ENCODE data around the gene TCTA. TPM values are rescaled to one million over a fixed set of nuclear protein-coding genes. Genes with fewer than 3 reads are reported as not detected.
A peak's percentile ranks its signal among the peaks of the same experiment; 100 is the strongest.

The TCTA gene, protein sequence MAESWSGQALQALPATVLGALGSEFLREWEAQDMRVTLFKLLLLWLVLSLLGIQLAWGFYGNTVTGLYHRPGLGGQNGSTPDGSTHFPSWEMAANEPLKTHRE
- total RNA-seq (2013): 20.2 TPM
- 10 to 100 TPM; 22.4 to 35.5 (median 26.7) TPM for polyA plus RNA-seq
- polyA minus RNA-seq: 12.1 and 17.2 TPM in 2 replicates
- total RNA-seq: 16.3 to 42.0 (median 20.1) reads per million in 11 experiments

DNA sequence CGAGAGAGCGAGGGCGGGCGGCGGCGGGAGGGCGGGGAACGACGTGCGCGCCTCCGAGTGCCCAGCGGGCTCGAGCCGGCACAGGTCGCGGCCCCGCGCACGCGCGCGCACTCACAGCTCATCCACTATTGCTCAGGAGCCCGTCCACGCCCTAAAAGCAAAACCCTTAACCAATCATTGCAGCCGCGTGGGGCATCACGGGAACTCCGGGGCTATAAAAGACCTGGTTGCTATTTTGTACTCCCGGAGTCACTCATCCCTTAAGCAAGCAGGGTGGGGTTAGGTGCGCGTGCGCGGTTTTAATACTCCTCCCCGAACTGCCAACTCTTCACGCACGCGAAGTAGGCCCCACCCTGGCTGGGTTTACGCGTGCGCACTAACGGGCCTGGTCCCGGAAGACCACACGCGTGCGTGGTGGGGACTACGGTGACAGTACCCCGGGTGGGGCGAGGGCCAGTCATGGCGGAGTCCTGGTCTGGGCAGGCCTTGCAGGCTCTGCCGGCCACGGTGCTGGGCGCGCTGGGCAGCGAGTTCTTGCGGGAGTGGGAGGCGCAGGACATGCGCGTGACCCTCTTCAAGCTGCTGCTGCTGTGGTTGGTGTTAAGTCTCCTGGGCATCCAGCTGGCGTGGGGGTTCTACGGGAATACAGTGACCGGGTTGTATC lies at the start of gene TCTA, which contains the start of gene RHOA:
Gene TCTA, plus strand, starts transcription at position 456 of the 664 bp plus-strand sequence. Its CDS starts 4 bp downstream, at position 460.
Gene RHOA, minus strand, starts transcription at position 9 of the 664 bp plus-strand sequence. CDS start 36,387 bp downstream, outside the sequence.
- intact Hi-C loops (cut with micrococcal nuclease): loop anchor here (2.0 to 10.0 kb wide), 5 partner anchors 17 to 75 kb away; partner anchors contain the start of genes GPX1 (in 1 of the 2) and NICN1 (in 1 of the 2)
- H4K20me1 ChIP-seq (ENCODE audit: insufficient read depth, low read length): peaks cover 60% of the 10 kb centered on the region
- peak within 1 kb of the TSS; percentile 87 to 93 for H3K4me3 Mint-ChIP-seq
- peak within 1 kb of the TSS; percentile 74 for H2AFZ ChIP-seq (ENCODE audit: insufficient read depth, low read depth, low read length, poor library complexity, severe bottlenecking)
- peaks cover 84% of the 10 kb centered on the region for H3K79me2 ChIP-seq (ENCODE audit: insufficient read depth, low read length)
- H3K27ac ChIP-seq (ENCODE audit: low read depth in 1 of 2, low read length in 2 of 2): peak within 1 kb of the TSS; percentile 90
- H3K4me1 Mint-ChIP-seq: peaks cover 69% of the 10 kb centered on the region
- under 1% methylated on average over 62 of the region's 62 CpGs for WGBS (ENCODE audit: insufficient coverage)
- H3K4me1 ChIP-seq (ENCODE audit: control insufficient read depth in 1 of 2, insufficient read depth in 2 of 2, low read length in 2 of 2): peaks cover 68 to 80% of the 10 kb centered on the region in 2 donors
- H3K9me3 Mint-ChIP-seq: peaks cover 0 to 2% (median 0%) of the 10 kb centered on the region in 7 donors
- TF ChIP-seq, protein P1, sequence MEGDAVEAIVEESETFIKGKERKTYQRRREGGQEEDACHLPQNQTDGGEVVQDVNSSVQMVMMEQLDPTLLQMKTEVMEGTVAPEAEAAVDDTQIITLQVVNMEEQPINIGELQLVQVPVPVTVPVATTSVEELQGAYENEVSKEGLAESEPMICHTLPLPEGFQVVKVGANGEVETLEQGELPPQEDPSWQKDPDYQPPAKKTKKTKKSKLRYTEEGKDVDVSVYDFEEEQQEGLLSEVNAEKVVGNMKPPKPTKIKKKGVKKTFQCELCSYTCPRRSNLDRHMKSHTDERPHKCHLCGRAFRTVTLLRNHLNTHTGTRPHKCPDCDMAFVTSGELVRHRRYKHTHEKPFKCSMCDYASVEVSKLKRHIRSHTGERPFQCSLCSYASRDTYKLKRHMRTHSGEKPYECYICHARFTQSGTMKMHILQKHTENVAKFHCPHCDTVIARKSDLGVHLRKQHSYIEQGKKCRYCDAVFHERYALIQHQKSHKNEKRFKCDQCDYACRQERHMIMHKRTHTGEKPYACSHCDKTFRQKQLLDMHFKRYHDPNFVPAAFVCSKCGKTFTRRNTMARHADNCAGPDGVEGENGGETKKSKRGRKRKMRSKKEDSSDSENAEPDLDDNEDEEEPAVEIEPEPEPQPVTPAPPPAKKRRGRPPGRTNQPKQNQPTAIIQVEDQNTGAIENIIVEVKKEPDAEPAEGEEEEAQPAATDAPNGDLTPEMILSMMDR (IDR thresholded peaks at IDR 0.05): no peak
- H3K9me3 ChIP-seq (replicated peaks in 1 of 2; ENCODE audit: control insufficient read depth in 1 of 2, insufficient read depth in 1 of 2, low read length in 2 of 2): no peaks in the 10 kb centered on the region
- H3K27ac Mint-ChIP-seq: peak within 1 kb of the TSS; percentile 91 to 96 (median 95)
- no peaks in the 10 kb centered on the region for H3K27me3 Mint-ChIP-seq (ENCODE audit: low read depth in 3 of 3)
- H3K36me3 ChIP-seq (replicated peaks in 1 of 2; ENCODE audit: control insufficient read depth in 1 of 2, insufficient read depth in 2 of 2, low read length in 2 of 2): peaks cover 7 to 9% of the 10 kb centered on the region in 2 donors
- peaks cover 12 to 23% of the 10 kb centered on the region in 2 donors for H3K36me3 Mint-ChIP-seq
- DNase-seq: peak; percentile 100
- peak within 1 kb of the TSS; percentile 91 to 99 (median 99) for H3K4me3 ChIP-seq (replicated peaks in 1 of 3; ENCODE audit: low read depth in 2 of 3, low read length in 3 of 3)
- peak within 1 kb of the TSS; percentile 95 for H3K9ac ChIP-seq (ENCODE audit: insufficient read depth, low read length, poor library complexity, severe bottlenecking)
- H3K27me3 ChIP-seq (ENCODE audit: control insufficient read depth in 2 of 2, insufficient read depth in 2 of 2, low read length in 2 of 2): no peaks in the 10 kb centered on the region
- H3K4me2 ChIP-seq (replicated peaks; ENCODE audit: extremely low read depth, low read length, poor library complexity, severe bottlenecking): peak within 1 kb of the TSS; percentile 93

DNA sequence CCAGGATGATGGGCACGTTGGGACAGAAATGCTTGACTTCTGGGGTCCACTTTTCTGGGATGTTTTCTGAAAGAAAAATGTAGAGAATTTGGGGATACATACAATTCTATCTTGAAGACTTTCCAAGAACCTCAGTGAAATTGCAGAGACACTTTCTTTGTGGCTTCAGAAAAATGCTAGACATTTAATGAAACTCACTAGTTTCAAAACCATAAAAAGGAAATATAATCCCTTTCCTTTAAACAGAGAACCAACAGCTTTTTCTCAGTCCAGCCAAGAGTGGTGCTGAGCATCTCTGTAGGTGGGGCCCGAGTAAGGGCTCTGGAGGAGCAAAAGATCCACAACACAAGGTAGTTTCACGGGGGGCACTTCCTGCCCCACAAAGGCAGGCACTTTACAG lies 49.7 kb upstream of the TCTA start:
- Mint-ChIP-seq H3K27ac (peak overlapping the region in 6 of 7 donors; percentile 46 to 78 (median 66)), H3K4me3 (no peak overlapping the region), H3K36me3 (peaks cover 71 to 91% of the 10 kb centered on the region in 2 donors), H3K4me1 (peaks cover 18% of the 10 kb centered on the region), H3K27me3 (ENCODE audit: low read depth in 3 of 3) (peaks cover 0 to 2% (median 0%) of the 10 kb centered on the region in 3 donors), H3K9me3 (peaks cover 0 to 2% (median 0%) of the 10 kb centered on the region in 7 donors)
- Histone ChIP-seq H3K4me2 (replicated peaks; ENCODE audit: extremely low read depth, low read length, poor library complexity, severe bottlenecking) (no peak overlapping the region), H3K9ac (ENCODE audit: insufficient read depth, low read length, poor library complexity, severe bottlenecking) (no peak overlapping the region), H2AFZ (ENCODE audit: insufficient read depth, low read depth, low read length, poor library complexity, severe bottlenecking) (no peak overlapping the region), H3K27ac (ENCODE audit: low read depth in 1 of 2, low read length in 2 of 2) (peak overlapping the region in 1 of 2 donors; percentile 54), H4K20me1 (ENCODE audit: insufficient read depth, low read length) (peaks cover 90% of the 10 kb centered on the region), H3K9me3 (replicated peaks in 1 of 2; ENCODE audit: control insufficient read depth in 1 of 2, insufficient read depth in 1 of 2, low read length in 2 of 2) (no peaks in the 10 kb centered on the region), H3K36me3 (replicated peaks in 1 of 2; ENCODE audit: control insufficient read depth in 1 of 2, insufficient read depth in 2 of 2, low read length in 2 of 2) (peaks cover 65 to 87% of the 10 kb centered on the region in 2 donors), H3K27me3 (ENCODE audit: control insufficient read depth in 2 of 2, insufficient read depth in 2 of 2, low read length in 2 of 2) (no peaks in the 10 kb centered on the region), H3K4me1 (ENCODE audit: control insufficient read depth in 1 of 2, insufficient read depth in 2 of 2, low read length in 2 of 2) (peaks cover 13 to 19% of the 10 kb centered on the region in 2 donors), H3K4me3 (replicated peaks in 1 of 3; ENCODE audit: low read depth in 2 of 3, low read length in 3 of 3) (no peak overlapping the region), H3K79me2 (ENCODE audit: insufficient read depth, low read length) (peaks cover 86% of the 10 kb centered on the region)
- intact Hi-C loops (cut with micrococcal nuclease): no loop called here
- no CpG with 5 or more reads among the region's 3 CpGs for WGBS (ENCODE audit: insufficient coverage)
- TF ChIP-seq, protein P1 (IDR thresholded peaks at IDR 0.05): no peak
- DNase-seq: no peak

All from CD14-positive monocyte (primary cell).